ENCODE data around the gene RXYLT1. TPM values are rescaled to one million over a fixed set of nuclear protein-coding genes. Genes with fewer than 3 reads are reported as not detected.

The RXYLT1 gene
- total and polyA plus RNA-seq, 2 donors (not counting 1 experiment from before 2014, with no cell fraction given) = 13.2 to 19.6 TPM

DNA sequence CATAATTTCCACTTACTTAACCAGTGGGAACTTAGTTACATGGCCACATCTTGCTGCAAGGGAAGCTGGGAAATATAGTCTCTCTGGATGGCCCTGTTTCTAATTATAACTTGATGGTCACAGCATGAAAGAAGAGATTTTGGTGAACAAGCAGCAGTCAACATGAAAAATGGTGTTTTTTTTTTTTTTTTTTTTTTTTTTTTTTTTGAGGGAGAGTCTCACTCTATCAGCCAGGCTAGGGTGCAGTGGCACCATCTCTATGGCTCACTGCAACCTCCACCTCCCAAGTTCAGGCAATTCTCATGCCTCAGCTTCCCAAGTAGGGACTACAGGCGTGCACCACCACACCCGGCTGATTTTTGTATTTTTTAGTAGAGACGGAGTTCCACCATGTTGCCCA, 75.6 kb downstream of the RXYLT1 start:
- Histone ChIP-seq H3K36me3 (ENCODE audit: control insufficient read depth, insufficient read depth, low read length) (no peaks in the 10 kb centered on the region), H3K4me2 (ENCODE audit: extremely low read depth, insufficient read depth, low read length) (no peak overlapping the region), H3K79me2 (ENCODE audit: control insufficient read depth, insufficient read depth, low read length) (peaks cover 96% of the 10 kb centered on the region), H3K27ac (ENCODE audit: insufficient read depth, low read length) (no peak overlapping the region), H4K20me1 (ENCODE audit: control insufficient read depth, extremely low read depth, insufficient read depth, low read length) (no peaks in the 10 kb centered on the region), H3K27me3 (ENCODE audit: control insufficient read depth, insufficient read depth, low read length) (no peaks in the 10 kb centered on the region), H3K9me3 (ENCODE audit: control insufficient read depth, insufficient read depth, low read depth, low read length) (no peaks in the 10 kb centered on the region), H3K4me1 (ENCODE audit: control insufficient read depth, extremely low read depth, insufficient read depth, low read length) (peaks cover 2% of the 10 kb centered on the region), H2AFZ (ENCODE audit: low read length) (no peak overlapping the region), H3K9ac (ENCODE audit: insufficient read depth, low read length) (no peak overlapping the region), H3K4me3 (replicated peaks in 1 of 4; ENCODE audit: control extremely low read depth in 1 of 4, insufficient read depth in 1 of 4, low read depth in 3 of 4, low read length in 4 of 4) (no peak overlapping the region)
- TF ChIP-seq, protein P1, sequence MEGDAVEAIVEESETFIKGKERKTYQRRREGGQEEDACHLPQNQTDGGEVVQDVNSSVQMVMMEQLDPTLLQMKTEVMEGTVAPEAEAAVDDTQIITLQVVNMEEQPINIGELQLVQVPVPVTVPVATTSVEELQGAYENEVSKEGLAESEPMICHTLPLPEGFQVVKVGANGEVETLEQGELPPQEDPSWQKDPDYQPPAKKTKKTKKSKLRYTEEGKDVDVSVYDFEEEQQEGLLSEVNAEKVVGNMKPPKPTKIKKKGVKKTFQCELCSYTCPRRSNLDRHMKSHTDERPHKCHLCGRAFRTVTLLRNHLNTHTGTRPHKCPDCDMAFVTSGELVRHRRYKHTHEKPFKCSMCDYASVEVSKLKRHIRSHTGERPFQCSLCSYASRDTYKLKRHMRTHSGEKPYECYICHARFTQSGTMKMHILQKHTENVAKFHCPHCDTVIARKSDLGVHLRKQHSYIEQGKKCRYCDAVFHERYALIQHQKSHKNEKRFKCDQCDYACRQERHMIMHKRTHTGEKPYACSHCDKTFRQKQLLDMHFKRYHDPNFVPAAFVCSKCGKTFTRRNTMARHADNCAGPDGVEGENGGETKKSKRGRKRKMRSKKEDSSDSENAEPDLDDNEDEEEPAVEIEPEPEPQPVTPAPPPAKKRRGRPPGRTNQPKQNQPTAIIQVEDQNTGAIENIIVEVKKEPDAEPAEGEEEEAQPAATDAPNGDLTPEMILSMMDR (conservative IDR thresholded peaks at IDR 0.05 in 1 of 2, IDR thresholded peaks at IDR 0.05 in 1 of 2; ENCODE audit: low read depth in 1 of 2, low read length in 2 of 2) = no peak
- TF ChIP-seq EZH2 (IDR thresholded peaks at IDR 0.05; ENCODE audit: low read length, missing control alignments) = no peak
- no peak for DNase-seq (ENCODE audit: low read depth in 2 of 2)

DNA sequence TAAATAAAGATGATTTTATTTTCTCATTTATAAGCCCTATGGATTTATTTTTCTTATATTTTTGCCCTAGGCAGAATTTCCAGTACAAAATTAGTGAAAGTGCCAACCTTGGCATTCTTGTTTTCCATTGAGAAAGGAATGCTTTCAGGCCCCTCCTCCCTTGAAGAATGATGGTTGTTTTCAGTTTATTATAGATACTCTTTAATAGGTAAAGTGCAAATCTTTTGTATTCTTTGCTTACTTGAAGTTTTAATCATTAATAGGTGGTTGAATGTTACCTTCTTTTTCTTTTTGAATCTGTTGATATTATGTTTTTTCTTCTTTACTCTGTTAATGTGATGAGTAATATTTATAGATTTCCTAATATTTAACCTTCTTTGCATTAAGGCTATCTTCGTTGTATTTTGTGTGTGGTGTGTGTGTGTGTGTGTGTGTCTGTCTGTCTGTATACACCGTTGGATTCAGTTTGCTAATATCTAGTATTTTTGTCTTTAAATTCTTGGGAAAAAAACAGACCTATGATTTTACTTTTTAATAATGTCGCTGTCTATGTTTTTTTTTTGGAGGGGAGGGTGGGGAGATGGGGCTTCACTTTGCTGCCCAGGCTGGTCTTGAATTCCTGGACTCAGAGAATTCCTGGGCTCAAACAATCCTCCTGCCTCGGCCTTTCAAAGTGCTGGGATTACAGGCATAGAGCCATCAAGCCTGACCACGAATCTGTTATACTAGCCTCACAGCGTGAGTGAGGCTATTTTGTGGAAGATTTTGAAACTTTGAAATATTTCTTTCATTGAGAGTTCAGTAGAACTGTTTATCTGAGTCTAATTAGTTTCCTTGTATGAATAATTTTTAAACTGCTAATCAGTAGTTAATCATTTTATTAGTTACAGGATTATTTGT, 78.3 kb downstream of the RXYLT1 start:
- Histone ChIP-seq H4K20me1 (ENCODE audit: control insufficient read depth, extremely low read depth, insufficient read depth, low read length) (no peaks in the 10 kb centered on the region), H3K4me1 (ENCODE audit: control insufficient read depth, extremely low read depth, insufficient read depth, low read length) (peaks cover 6% of the 10 kb centered on the region), H3K9ac (ENCODE audit: insufficient read depth, low read length) (no peak overlapping the region), H3K4me3 (replicated peaks in 1 of 4; ENCODE audit: control extremely low read depth in 1 of 4, insufficient read depth in 1 of 4, low read depth in 3 of 4, low read length in 4 of 4) (no peak overlapping the region), H3K9me3 (ENCODE audit: control insufficient read depth, insufficient read depth, low read depth, low read length) (no peaks in the 10 kb centered on the region), H3K27me3 (ENCODE audit: control insufficient read depth, insufficient read depth, low read length) (no peaks in the 10 kb centered on the region), H3K4me2 (ENCODE audit: extremely low read depth, insufficient read depth, low read length) (no peak overlapping the region), H3K79me2 (ENCODE audit: control insufficient read depth, insufficient read depth, low read length) (peaks cover 92% of the 10 kb centered on the region), H3K36me3 (ENCODE audit: control insufficient read depth, insufficient read depth, low read length) (no peaks in the 10 kb centered on the region), H3K27ac (ENCODE audit: insufficient read depth, low read length) (no peak overlapping the region), H2AFZ (ENCODE audit: low read length) (no peak overlapping the region)
- TF ChIP-seq, protein P1 (conservative IDR thresholded peaks at IDR 0.05 in 1 of 2, IDR thresholded peaks at IDR 0.05 in 1 of 2; ENCODE audit: low read depth in 1 of 2, low read length in 2 of 2) = no peak
- no peak for TF ChIP-seq EZH2 (IDR thresholded peaks at IDR 0.05; ENCODE audit: low read length, missing control alignments)
- DNase-seq (ENCODE audit: low read depth in 2 of 2) = peak; percentile 50 to 74

Other genes starting within 250 kb of the RXYLT1 start
- 4.4 and 5.0 TPM in 2 replicates for gene DPY19L2, start 111.4 kb upstream of the RXYLT1 start, total RNA-seq
- gene DPY19L2, start 111.4 kb upstream of the RXYLT1 start, polyA plus RNA-seq = 1.3 and 5.0 TPM in 2 replicates
- 17.5 and 30.2 TPM in 2 replicates for gene SRGAP1, start 64.8 kb downstream of the RXYLT1 start, total RNA-seq
- gene SRGAP1, start 64.8 kb downstream of the RXYLT1 start, polyA plus RNA-seq = 18.9 and 23.8 TPM in 2 replicates

Measured in fibroblast of lung (primary cell).